Suppressor macrophage treated with lipopolysaccharide for 1 hour (primary cell): Measurements from ENCODE around the gene GDA.

Source experiments
- DNase-seq, 3 donors: peaks; one replicate each; pipeline ENCODE4 v3.0.0-alpha.2; 2020 to 2022

GDA gene

GRCh38 chr9:72149231-72149975 is at the start of gene GDA:
TSS of gene GDA (plus strand) at chr9:72149440. CDS start at chr9:72149560, 120 bp downstream.
- peak in 2 of 3 donors; percentile 22 to 35 for DNase-seq

GRCh38 chr9:72102520-72102919 is 46.7 kb upstream of the GDA start:
- DNase-seq: no peak

GRCh38 chr9:72113056-72113455 is 36.2 kb upstream of the GDA start:
- DNase-seq: no peak

GRCh38 chr9:72119853-72120252 is 29.4 kb upstream of the GDA start:
- no peak for DNase-seq

DNA sequence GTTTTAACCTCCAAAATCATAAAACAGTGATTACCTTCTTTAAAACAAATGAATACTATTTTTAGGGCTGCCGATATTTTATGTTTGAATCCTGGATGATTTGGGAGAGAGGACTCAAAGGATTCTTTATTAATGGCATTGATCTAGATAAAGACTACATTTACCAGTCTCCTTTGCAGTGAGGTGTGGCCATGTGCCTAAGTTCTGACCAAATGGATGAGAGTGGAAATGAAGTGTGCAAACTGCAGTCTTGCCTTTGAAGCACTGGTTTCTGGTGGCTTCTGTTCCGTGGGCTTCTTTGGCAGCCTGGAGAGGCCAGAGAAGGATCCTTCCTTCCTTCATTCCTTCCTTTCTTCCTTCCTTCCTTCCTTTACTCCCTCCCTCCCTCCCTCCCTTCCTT is 24.3 kb upstream of the GDA start:
- DNase-seq: no peak

DNA sequence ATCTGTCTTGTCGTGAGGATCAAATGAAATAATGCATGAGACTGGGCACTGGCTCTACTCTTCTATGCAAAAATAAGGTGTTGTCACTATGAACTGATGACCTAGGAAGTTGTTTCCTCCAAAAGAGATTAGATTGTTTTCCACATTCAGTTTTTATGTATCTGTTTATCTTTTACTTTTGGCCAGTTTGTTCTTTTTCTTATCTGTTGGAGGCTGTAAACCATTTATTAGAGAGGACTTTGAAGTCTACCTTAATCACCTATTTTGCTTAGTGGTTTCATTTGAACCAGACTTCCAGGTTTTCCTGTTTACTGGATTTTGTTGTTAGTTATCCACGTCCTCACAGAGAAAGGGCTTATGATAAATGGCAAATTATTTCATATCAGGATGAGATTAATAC is 21.5 kb upstream of the GDA start:
- DNase-seq: no peak

GRCh38 chr9:72128526-72128925 is 20.7 kb upstream of the GDA start:
- DNase-seq: no peak

DNA sequence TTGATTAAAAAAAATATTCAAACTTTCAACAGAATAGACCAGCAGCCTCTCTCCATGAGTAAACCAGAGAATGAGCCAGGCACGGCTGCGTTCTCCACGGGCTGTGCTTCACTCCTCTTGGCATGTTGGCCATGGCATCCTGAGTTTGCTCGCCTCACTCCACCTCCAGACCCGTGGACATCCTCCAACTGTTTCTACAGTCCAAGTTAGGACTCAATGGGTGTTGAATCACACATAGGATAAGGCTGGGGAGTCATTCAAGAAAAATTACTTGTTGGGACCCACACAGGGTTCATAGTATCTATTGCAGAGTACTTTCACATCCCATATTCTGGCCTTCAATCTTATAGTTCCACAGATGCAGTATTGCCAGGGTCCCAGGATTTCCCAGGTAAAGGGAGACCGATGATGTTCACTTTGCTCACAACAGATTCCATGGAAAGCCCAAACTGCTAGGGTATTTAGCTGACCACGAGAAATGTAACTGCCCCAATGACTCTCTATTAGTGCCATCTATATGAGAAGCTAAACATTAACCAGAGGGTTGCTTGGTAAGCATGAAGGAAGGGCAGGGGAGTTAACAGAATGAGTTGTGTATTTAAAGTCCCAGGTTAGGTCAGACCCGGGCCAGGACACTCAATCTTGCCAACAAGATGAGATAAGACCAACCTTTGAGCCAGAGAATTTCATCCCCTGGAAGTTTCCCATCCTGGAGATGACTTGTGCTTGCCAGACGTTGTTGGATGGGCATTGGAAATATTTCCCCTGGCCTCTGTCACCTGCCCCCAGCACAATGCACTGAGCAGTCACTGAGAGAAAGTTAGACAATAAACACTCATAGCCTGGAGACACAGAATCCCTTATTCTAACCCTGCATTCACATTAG is 19.7 kb upstream of the GDA start:
- no peak for DNase-seq

- DNase-seq: no peak
These were observed 18.9 kb upstream of the GDA start for GRCh38 chr9:72130321-72130720.

DNA sequence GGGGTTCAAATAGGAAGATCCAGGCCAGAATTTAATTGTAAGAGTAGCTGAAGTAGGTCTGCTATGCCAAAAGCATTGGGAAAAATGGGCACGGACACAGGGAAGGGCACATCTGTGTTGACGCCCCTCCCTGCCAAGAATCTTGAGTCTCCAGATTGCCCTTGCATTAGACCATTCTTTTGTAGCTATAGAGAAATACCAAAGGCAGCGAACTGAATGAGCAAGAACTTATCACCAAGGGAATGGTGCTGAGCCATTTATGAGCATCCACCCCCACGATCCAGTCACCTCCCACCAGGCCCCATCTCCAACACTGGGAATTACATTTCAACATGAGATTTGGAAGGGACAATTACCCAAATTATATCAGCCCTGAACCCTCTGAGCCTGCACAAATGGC is 18.0 kb upstream of the GDA start:
- no peak for DNase-seq

GRCh38 chr9:72132052-72132451 is 17.2 kb upstream of the GDA start:
- no peak for DNase-seq

DNA sequence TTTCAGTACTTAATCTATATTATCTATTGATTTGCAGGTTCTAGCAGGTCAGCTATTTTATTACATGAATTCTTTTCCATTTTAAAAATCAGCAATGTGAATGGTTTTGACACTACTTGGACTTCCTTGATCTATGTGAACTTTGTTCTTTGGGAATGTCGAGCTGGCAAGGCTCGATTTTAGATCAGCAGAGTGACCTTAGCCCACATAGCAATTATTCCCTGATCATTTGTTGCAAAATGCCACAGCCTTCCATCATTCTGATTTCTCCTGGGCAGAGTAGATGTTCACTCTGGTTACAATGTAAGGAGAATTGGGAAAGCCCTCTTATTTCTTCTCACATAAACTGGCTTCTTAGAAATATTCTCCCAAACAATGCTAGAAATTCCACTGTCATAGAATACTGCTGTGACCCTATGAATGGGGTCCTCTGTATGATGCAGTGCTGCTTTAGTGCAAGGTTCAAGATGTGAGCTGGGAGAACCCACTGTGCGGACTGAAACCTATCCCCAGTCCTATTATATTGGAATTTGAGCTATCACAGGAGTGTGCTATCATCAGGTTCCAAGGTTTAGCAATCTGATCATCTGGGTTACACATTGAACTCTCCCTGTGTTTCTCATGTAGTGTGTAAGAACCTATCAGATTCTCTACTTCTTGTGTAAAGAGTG is 15.7 kb upstream of the GDA start:
- no peak for DNase-seq

GRCh38 chr9:72134801-72135200 is 14.4 kb upstream of the GDA start:
- DNase-seq: no peak

- no peak for DNase-seq
These were observed 11.4 kb upstream of the GDA start for GRCh38 chr9:72137697-72138365.

DNA sequence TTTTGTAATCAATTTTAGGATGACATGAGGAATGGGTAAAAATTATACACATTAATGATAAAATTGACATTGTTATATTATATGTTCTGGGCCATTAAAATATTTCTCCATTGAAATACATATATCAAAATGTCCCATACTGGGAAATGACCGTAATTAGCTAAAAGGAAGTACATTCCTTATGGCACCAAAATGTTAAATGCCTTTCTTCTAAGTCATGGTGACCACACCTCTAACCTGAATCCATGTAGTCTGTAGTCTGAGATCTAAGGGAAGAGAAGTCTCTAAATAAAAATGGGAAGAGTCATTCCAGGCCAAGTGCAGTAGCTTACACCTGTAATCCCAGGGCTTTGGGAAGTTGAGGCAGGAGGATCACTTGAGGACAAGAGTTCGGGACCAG is 10.0 kb upstream of the GDA start:
- no peak for DNase-seq

GRCh38 chr9:72140586-72140985 is 8.7 kb upstream of the GDA start:
- DNase-seq: no peak

GRCh38 chr9:72141484-72141883 is 7.8 kb upstream of the GDA start:
- no peak for DNase-seq

DNA sequence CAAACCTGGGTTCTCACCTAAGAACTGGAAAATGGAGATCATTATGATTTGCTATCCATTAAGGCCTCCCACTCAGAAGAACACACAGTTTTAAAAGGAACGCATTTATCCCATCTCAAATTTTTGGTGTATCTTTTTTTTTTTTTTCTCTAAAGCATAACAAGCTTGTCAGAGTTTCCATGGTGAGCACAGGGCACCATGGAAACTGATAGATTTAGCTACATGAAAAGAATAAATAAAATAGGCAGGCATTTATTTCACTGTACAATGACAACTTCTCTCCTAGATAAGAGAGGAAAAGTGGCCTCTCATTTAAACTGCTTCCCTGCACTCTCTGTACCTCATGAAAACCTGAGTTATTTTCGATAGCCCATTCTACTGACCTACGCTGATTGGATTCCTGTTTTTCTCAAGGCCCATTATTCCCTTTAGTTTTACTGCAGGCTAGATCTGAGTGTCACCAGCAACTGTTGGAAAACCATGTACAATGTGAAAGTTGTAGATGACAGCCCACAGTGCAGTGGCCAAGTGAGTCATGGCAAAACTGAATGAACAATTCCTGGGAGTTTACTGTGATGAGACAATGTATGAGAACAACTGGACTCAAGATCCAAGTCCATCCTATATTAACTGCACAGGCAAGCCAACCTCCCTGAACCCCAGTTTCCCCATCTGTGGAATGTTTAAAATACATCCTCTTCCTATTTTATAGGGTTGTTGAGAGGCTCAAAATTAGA is 4.3 kb upstream of the GDA start:
- DNase-seq: no peak

DNA sequence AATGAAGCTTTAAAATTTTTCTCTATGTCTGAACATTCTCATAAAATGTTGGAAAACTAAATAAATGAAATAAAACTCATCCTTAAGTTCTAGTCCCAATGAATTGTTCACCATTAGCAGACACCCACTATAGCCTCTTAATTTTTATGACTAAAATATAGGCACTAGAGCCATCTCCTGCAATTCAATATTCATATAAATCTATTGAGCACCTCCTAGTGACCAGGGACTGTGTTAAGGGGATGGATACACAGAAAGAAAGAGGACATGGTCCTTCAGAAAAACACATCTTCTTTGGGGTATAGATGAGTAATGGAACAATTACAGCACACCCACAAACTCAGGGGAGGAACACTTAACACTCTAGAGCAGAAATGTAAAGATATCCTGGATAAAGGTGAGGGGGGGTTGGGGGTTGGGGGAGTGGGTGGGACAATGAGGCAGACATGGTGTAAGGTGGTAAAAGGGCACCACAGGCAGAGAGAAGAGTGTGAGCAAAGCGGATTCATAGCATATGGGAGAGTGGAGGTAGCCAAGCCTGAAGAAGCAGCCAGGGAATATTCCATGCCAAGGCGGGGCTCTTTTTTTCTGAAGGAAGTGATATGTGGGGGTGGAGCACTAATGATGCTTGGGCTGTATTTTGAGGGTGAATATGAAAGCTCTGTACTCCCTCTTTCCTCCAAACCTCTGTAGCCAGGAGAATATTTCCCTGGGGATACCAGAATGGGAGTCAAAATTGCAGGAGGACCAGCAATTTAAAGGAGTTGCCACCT is 3.3 kb upstream of the GDA start:
- DNase-seq: no peak

GRCh38 chr9:72147676-72148075 is 1.6 kb upstream of the GDA start:
- DNase-seq: no peak

DNA sequence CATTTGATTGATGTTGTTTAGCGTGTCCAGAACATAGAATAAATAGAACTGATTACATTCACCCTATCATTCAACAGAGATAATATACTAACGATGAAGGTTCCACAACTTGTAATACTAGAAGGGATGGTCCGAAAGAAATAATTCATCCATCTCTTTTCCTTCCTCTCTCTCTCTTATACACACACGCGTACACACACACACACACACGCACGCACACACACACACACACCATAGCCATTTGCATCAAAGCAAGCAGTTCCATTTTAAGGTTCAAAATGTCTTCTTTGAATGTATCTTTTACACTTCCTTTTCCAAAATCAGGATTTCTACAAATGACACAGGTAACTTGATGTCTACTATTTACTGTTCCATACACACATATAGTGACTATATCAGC is 887 bp downstream of the GDA start:
- no peak for DNase-seq

- DNase-seq: no peak
These were observed 1.4 kb downstream of the GDA start for GRCh38 chr9:72150661-72151060.
